ENCODE data around the gene SLTM.

The SLTM gene

DNA sequence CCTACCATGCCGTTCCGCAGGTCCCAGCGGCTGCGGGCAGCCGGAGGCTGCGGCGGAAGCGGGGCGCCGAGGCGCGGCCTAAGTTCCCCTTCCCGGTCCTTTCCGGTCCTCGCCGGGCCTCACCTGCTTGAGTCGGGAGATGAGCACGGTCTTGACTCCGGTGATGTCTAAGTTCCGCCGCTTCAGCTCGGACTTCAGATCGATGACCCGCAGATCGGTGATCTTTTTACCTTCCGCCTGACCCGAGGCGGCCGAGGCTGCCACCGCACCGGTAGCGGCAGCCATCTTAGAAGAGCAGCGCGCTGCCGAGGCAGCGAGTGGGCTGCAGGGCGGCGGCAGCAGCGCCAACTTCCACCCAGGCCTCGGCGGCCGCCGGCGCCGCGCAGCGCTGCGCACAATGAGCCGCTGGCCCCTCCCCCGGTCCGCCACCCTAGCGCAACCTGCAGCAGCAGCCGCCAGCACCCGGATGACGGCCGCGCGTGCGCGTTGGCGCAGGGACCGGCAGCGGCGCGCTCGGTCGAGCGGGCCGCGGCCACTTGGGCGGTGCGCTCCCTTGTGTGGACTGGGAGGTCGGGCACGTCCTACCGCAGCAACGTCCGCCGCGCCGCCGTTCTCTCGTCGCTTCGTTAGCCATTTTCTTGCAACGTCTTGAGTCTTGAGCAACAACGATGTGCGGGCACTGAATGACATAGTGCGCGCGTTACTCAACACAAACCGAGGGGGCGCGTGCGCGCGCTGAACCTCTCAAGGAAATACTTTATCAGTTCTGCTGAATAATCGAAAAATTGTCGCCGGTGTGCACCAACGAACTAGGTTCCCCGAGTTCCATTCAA lies at the start of gene SLTM:
Gene SLTM, minus strand, starts transcription at position 399 of the 833 bp plus-strand sequence. Its CDS starts 114 bp downstream, at position 285.
- POLR2A ChIA-PET, result interaction anchor here (1.0 to 1.2 kb wide), 2 partner anchors 163 to 183 kb away, joined by 3 read pairs; no protein-coding TSS in a partner anchor
- Histone ChIP-seq H3K36me3 (ENCODE audit: control insufficient read depth in 2 of 2, insufficient read depth in 1 of 2, low read length in 2 of 2) (peaks cover 9 to 14% of the 10 kb centered on the region in 2 experiments), H3K4me3 (ENCODE audit: low read depth, low read length) (peak within 1 kb of the TSS; percentile 92), H3K4me1 (ENCODE audit: control insufficient read depth, insufficient read depth, low read length) (peaks cover 4% of the 10 kb centered on the region; the same call in 1 of the 2 replicates), H3K27ac (ENCODE audit: extremely low read depth, low read depth, low read length) (peak within 1 kb of the TSS; percentile 98), H3K9me3 (ENCODE audit: control insufficient read depth, insufficient read depth, low read depth, low read length) (no peaks in the 10 kb centered on the region)
- CTCF ChIA-PET, result no interaction called here
- TF ChIP-seq, protein P1, sequence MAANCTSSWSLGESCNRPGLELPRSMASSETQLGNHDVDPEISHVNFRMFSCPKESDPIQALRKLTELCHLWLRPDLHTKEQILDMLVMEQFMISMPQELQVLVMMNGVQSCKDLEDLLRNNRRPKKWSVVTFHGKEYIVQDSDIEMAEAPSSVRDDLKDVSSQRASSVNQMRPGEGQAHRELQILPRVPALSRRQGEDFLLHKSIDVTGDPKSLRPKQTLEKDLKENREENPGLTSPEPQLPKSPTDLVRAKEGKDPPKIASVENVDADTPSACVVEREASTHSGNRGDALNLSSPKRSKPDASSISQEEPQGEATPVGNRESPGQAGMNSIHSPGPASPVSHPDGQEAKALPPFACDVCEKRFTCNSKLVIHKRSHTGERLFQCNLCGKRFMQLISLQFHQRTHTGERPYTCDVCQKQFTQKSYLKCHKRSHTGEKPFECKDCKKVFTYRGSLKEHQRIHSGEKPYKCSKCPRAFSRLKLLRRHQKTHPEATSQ (tag by site-specific recombination; IDR thresholded peaks at IDR 0.05), result no peak
- TF ChIP-seq, protein P2, sequence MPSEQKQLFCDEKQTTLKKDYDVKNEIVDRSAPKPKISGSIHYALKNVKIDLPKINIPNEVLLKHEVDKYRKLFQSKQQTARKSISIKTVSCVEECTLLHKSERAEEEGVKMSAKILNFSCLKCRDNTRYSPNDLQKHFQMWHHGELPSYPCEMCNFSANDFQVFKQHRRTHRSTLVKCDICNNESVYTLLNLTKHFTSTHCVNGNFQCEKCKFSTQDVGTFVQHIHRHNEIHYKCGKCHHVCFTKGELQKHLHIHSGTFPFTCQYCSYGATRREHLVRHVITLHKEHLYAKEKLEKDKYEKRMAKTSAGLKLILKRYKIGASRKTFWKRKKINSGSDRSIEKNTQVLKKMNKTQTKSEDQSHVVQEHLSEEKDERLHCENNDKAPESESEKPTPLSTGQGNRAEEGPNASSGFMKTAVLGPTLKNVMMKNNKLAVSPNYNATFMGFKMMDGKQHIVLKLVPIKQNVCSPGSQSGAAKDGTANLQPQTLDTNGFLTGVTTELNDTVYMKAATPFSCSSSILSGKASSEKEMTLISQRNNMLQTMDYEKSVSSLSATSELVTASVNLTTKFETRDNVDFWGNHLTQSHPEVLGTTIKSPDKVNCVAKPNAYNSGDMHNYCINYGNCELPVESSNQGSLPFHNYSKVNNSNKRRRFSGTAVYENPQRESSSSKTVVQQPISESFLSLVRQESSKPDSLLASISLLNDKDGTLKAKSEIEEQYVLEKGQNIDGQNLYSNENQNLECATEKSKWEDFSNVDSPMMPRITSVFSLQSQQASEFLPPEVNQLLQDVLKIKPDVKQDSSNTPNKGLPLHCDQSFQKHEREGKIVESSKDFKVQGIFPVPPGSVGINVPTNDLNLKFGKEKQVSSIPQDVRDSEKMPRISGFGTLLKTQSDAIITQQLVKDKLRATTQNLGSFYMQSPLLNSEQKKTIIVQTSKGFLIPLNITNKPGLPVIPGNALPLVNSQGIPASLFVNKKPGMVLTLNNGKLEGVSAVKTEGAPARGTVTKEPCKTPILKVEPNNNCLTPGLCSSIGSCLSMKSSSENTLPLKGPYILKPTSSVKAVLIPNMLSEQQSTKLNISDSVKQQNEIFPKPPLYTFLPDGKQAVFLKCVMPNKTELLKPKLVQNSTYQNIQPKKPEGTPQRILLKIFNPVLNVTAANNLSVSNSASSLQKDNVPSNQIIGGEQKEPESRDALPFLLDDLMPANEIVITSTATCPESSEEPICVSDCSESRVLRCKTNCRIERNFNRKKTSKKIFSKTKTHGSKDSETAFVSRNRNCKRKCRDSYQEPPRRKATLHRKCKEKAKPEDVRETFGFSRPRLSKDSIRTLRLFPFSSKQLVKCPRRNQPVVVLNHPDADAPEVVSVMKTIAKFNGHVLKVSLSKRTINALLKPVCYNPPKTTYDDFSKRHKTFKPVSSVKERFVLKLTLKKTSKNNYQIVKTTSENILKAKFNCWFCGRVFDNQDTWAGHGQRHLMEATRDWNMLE (tag by site-specific recombination; conservative IDR thresholded peaks at IDR 0.05; ENCODE audit: low read depth), result no peak
- TF ChIP-seq ZNF292 (tag by site-specific recombination; IDR thresholded peaks at IDR 0.05; ENCODE audit: borderline replicate concordance, low read depth) (no peak), ZNF302 (tag by site-specific recombination; IDR thresholded peaks at IDR 0.05; ENCODE audit: low read depth) (no peak), ZNF121 (tag by site-specific recombination; IDR thresholded peaks at IDR 0.05) (no peak), ZNF214 (tag by site-specific recombination; IDR thresholded peaks at IDR 0.05; ENCODE audit: borderline replicate concordance) (no peak), ZNF146 (tag by site-specific recombination; IDR thresholded peaks at IDR 0.05) (no peak), ZNF791 (tag by site-specific recombination; IDR thresholded peaks at IDR 0.05) (no peak), ZNF48 (tag by site-specific recombination; IDR thresholded peaks at IDR 0.05) (no peak), ZNF558 (tag by site-specific recombination; IDR thresholded peaks at IDR 0.05) (no peak), ZNF433 (tag by site-specific recombination; IDR thresholded peaks at IDR 0.05; ENCODE audit: low read depth) (no peak), ZNF561 (tag by site-specific recombination; IDR thresholded peaks at IDR 0.05; ENCODE audit: borderline replicate concordance) (0 out of 2 replicates have a peak, but pooled peaks have one; percentile 26), ZNF350 (tag by site-specific recombination; IDR thresholded peaks at IDR 0.05) (no peak), ZNF658 (tag by site-specific recombination; IDR thresholded peaks at IDR 0.05) (no peak)
- TF ChIP-seq, protein P3, sequence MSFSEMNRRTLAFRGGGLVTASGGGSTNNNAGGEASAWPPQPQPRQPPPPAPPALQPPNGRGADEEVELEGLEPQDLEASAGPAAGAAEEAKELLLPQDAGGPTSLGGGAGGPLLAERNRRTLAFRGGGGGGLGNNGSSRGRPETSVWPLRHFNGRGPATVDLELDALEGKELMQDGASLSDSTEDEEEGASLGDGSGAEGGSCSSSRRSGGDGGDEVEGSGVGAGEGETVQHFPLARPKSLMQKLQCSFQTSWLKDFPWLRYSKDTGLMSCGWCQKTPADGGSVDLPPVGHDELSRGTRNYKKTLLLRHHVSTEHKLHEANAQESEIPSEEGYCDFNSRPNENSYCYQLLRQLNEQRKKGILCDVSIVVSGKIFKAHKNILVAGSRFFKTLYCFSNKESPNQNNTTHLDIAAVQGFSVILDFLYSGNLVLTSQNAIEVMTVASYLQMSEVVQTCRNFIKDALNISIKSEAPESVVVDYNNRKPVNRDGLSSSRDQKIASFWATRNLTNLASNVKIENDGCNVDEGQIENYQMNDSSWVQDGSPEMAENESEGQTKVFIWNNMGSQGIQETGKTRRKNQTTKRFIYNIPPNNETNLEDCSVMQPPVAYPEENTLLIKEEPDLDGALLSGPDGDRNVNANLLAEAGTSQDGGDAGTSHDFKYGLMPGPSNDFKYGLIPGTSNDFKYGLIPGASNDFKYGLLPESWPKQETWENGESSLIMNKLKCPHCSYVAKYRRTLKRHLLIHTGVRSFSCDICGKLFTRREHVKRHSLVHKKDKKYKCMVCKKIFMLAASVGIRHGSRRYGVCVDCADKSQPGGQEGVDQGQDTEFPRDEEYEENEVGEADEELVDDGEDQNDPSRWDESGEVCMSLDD (tag by site-specific recombination; IDR thresholded peaks at IDR 0.05), result no peak
- TF ChIP-seq, protein P4, sequence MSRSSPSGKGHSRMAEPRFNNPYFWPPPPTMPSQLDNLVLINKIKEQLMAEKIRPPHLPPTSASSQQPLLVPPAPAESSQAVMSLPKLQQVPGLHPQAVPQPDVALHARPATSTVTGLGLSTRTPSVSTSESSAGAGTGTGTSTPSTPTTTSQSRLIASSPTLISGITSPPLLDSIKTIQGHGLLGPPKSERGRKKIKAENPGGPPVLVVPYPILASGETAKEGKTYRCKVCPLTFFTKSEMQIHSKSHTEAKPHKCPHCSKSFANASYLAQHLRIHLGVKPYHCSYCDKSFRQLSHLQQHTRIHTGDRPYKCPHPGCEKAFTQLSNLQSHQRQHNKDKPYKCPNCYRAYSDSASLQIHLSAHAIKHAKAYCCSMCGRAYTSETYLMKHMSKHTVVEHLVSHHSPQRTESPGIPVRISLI (tag by site-specific recombination; IDR thresholded peaks at IDR 0.05), result no peak
- TF ChIP-seq, protein P5, sequence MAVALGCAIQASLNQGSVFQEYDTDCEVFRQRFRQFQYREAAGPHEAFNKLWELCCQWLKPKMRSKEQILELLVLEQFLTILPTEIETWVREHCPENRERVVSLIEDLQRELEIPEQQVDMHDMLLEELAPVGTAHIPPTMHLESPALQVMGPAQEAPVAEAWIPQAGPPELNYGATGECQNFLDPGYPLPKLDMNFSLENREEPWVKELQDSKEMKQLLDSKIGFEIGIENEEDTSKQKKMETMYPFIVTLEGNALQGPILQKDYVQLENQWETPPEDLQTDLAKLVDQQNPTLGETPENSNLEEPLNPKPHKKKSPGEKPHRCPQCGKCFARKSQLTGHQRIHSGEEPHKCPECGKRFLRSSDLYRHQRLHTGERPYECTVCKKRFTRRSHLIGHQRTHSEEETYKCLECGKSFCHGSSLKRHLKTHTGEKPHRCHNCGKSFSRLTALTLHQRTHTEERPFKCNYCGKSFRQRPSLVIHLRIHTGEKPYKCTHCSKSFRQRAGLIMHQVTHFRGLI (tag by site-specific recombination; IDR thresholded peaks at IDR 0.05), result no peak
- TF ChIP-seq, protein P6, sequence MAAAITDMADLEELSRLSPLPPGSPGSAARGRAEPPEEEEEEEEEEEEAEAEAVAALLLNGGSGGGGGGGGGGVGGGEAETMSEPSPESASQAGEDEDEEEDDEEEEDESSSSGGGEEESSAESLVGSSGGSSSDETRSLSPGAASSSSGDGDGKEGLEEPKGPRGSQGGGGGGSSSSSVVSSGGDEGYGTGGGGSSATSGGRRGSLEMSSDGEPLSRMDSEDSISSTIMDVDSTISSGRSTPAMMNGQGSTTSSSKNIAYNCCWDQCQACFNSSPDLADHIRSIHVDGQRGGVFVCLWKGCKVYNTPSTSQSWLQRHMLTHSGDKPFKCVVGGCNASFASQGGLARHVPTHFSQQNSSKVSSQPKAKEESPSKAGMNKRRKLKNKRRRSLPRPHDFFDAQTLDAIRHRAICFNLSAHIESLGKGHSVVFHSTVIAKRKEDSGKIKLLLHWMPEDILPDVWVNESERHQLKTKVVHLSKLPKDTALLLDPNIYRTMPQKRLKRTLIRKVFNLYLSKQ (tag by site-specific recombination; IDR thresholded peaks at IDR 0.05; ENCODE audit: borderline replicate concordance), result no peak
- TF ChIP-seq, protein P7, sequence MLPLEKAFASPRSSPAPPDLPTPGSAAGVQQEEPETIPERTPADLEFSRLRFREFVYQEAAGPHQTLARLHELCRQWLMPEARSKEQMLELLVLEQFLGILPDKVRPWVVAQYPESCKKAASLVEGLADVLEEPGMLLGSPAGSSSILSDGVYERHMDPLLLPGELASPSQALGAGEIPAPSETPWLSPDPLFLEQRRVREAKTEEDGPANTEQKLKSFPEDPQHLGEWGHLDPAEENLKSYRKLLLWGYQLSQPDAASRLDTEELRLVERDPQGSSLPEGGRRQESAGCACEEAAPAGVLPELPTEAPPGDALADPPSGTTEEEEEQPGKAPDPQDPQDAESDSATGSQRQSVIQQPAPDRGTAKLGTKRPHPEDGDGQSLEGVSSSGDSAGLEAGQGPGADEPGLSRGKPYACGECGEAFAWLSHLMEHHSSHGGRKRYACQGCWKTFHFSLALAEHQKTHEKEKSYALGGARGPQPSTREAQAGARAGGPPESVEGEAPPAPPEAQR (tag by site-specific recombination; IDR thresholded peaks at IDR 0.05), result no peak
- TF ChIP-seq, protein P8, sequence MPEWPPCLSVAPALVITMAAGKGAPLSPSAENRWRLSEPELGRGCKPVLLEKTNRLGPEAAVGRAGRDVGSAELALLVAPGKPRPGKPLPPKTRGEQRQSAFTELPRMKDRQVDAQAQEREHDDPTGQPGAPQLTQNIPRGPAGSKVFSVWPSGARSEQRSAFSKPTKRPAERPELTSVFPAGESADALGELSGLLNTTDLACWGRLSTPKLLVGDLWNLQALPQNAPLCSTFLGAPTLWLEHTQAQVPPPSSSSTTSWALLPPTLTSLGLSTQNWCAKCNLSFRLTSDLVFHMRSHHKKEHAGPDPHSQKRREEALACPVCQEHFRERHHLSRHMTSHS (tag by site-specific recombination; IDR thresholded peaks at IDR 0.05), result no peak

All from HEK293 (cell line).